22Rv1 (cell line): ENCODE data around the gene TMEM135.
"Not testable (repeated sequence)": the region's sequence is repeated elsewhere in the genome, so short reads cannot be mapped to it uniquely, and the experiment has no call there.

Experiments
- H3K27ac ChIP-seq: fragments of 450-650 bp; 2 replicates; pipeline ENCODE4 v1.5.1; 2017
- ZFX ChIP-seq: fragments of 450-650 bp; IDR thresholded peaks from 2 replicates; pipeline ENCODE4 v1.6.1; 2017; ENCODE audit warnings: antibody characterized with exemption, borderline replicate concordance
- TF ChIP-seq, protein P1 (sequence below): fragments of 450-650 bp; IDR thresholded peaks from 2 replicates; pipeline ENCODE4 v1.5.1; 2017; ENCODE audit warnings: mild to moderate bottlenecking

The TMEM135 gene

DNA sequence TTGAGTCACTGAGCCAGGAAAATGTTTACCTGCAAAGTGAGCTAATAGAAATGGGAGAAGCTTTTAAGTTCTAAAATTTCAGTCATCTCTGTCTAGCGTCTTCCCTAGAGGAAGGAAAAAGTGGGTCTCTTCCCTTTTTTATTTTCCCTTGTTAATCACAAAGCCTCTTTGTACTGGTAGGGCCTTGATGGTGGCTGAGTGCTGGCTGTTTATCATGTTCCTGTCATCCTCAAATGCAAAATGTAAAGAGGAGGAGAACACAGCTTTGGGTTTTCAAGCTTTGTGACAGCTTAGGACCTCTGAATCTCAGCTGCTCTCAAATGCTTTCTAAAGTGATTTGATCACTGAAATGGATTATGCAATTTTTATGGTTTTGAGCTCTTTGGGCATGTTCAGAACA, 222.0 kb downstream of the TMEM135 start:
- no peak overlapping the region for H3K27ac ChIP-seq
- TF ChIP-seq, protein P1, sequence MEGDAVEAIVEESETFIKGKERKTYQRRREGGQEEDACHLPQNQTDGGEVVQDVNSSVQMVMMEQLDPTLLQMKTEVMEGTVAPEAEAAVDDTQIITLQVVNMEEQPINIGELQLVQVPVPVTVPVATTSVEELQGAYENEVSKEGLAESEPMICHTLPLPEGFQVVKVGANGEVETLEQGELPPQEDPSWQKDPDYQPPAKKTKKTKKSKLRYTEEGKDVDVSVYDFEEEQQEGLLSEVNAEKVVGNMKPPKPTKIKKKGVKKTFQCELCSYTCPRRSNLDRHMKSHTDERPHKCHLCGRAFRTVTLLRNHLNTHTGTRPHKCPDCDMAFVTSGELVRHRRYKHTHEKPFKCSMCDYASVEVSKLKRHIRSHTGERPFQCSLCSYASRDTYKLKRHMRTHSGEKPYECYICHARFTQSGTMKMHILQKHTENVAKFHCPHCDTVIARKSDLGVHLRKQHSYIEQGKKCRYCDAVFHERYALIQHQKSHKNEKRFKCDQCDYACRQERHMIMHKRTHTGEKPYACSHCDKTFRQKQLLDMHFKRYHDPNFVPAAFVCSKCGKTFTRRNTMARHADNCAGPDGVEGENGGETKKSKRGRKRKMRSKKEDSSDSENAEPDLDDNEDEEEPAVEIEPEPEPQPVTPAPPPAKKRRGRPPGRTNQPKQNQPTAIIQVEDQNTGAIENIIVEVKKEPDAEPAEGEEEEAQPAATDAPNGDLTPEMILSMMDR, result no peak
- no peak for TF ChIP-seq ZFX

DNA sequence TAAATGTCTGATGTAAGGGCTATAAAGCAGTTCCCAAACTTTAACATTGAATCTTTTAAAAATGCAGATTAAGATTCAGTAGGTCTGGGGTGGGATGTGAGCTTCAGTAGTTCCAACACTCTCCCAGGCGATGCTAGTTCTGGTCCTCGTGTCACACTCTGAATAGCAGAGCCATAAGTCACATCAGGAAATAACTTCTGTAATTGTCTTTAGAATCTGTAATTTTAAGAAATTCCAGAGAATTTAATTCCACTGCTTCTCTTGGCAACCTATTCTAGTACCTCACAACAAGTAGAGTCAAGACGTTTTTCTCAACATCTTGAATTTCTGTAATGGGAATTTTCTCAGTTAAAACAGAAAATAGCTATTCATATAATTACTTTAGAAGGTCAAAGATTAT, 223.1 kb downstream of the TMEM135 start:
- TF ChIP-seq ZFX, result no peak
- TF ChIP-seq, protein P1, result no peak
- H3K27ac ChIP-seq, result no peak overlapping the region

- no peak overlapping the region for H3K27ac ChIP-seq
- TF ChIP-seq, protein P1, result no peak
- no peak for TF ChIP-seq ZFX
These were observed 225.6 kb downstream of the TMEM135 start for GRCh38 chr11:87263264-87263838.

DNA sequence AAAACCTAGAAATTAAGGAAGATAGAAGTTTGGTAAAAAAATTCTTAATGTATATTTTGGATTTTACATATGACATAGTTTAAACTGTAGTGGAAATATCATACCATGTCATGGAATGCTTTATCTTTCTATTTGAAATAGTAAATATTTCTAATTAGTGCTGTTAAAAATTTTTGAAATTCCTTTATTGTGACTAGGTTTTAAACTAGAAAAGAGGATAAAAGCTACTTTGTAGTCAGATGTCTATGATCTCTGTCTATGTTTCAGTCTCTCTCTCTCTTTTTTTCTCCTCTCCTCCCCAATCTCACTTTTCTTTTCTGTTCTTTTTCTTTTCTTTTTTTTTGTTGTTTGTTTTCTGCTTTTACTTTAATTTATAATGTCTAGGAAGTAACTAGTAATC, 226.2 kb downstream of the TMEM135 start:
- TF ChIP-seq ZFX, result no peak
- TF ChIP-seq, protein P1, result no peak
- H3K27ac ChIP-seq, result no peak overlapping the region

DNA sequence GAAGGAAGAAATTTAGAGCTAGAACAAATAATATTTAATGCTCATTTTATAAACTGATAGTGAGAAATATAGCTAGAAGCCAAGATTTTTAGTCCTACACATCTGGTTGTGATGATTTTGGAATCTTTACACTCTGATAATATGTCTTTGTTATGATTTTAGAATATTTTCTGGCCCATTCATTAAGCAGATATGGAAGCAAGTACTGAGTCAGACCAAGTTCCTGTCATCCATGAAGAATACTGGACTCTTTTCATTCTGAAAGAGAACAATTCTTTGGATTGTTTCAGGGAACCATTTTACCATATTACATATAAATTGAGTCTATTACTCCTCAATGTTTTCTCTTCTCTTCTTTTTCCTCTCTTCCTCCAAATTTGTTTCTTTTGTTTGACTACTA, 227.4 kb downstream of the TMEM135 start:
- TF ChIP-seq, protein P1, result no peak
- no peak for TF ChIP-seq ZFX
- no peak overlapping the region for H3K27ac ChIP-seq

- no peak overlapping the region for H3K27ac ChIP-seq
- TF ChIP-seq, protein P1, result no peak
- no peak for TF ChIP-seq ZFX
These were observed 228.2 kb downstream of the TMEM135 start for GRCh38 chr11:87265979-87266378.

DNA sequence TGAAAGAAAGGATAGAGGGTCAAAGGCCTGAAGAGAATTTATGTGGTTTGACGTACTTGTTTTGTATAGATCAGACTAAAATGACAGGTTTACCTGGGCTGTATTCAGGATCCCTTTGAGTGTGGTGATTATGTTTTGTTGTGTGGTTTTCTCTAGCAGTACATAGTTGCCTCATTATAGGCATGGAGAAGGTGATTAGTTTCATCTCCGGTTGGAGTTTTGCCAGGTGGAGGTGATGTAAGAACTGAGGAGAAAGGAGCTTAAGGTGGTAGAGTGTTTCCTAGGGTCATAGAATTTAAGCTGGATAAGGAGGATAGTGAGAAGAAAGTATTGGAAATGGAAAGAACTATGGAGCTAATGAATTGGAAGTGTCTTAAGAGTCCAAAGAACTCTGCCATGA, 229.0 kb downstream of the TMEM135 start:
- no peak for TF ChIP-seq ZFX

DNA sequence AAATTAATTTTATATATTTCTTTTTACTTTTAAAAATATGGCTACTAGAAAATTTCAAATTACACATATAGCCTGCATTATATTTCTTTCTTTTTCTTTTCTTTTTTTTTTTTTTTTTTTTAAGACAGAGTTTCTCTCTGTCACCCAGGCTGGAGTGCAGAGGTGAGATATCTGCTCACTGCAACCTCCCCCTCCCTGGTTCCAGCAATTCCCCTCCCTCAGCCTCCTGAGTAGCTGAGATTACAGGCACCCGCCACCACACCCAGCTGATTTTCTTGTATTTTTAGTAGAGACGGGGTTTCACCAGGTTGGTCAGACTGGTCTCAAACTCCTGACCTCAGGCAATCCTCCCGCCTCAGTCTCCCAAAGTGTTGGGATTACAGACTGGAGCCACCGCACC, 234.2 kb downstream of the TMEM135 start:
- H3K27ac ChIP-seq, result not testable (repeated sequence)

More for the DNA sequence above, 229.0 kb downstream of the TMEM135 start:
- H3K27ac ChIP-seq, result no peak overlapping the region
